PC-9 (cell line): ENCODE results near the gene DISC1.

Experiments
- CTCF ChIP-seq: fragments of 200-600 bp; sonication (generic); conservative IDR thresholded peaks from 2 replicates; pipeline ENCODE4 v1.6.1; 2017; ENCODE audit warnings: mixed run types, antibody characterized with exemption, mild to moderate bottlenecking, moderate library complexity
- EZH2 ChIP-seq: fragments of 200-600 bp; sonication (generic); IDR thresholded peaks from 2 replicates; pipeline ENCODE4 v1.8.0; 2017; ENCODE audit warnings: antibody characterized with exemption, low read depth

- TF ChIP-seq CTCF (no peak), EZH2 (no peak)
These were observed 224.2 kb downstream of the DISC1 start for GRCh38 chr1:231850786-231851185.
